GM19238 (cell line): ENCODE measurements around the gene IL23R.
"Not testable (repeated sequence)": the region's sequence is repeated elsewhere in the genome, so short reads cannot be mapped to it uniquely, and the experiment has no call there.

ENCODE experiments used
- DNase-seq: peaks from one replicate; pipeline ENCODE4 v3.0.0; 2011; ENCODE audit warnings: low spot score; ENCODE audit not compliant: insufficient read length

The IL23R gene

DNA sequence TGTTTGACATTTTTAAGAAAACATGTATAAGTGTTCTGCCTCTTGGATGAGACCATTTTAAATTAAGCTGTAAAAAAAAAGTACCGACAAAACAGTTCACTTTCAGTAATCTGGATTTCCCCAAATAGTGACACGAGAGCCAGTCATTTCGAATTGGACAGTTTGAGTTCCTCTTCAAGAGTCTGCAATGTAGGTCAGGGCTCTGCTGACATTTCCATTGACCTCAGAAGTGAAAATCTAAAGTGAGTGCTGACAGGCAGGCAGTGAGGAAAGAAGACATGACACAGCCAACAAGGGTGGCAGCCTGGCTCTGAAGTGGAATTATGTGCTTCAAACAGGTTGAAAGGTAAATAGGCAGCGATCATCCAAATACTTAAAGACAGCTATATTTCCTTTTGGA, at the start of gene IL23R:
Gene IL23R (plus strand): TSS at position 259 of the 400 bp plus-strand sequence. CDS start 1,667 bp downstream, outside the sequence.
- DNase-seq, result peak; percentile 13

- no peak for DNase-seq
These were observed 48.1 kb upstream of the IL23R start for GRCh38 chr1:67118191-67118590.

- no peak for DNase-seq
These were observed 47.6 kb upstream of the IL23R start for GRCh38 chr1:67118646-67119045.

GRCh38 chr1:67120855-67121619, 45.2 kb upstream of the IL23R start:
- no peak for DNase-seq

DNA sequence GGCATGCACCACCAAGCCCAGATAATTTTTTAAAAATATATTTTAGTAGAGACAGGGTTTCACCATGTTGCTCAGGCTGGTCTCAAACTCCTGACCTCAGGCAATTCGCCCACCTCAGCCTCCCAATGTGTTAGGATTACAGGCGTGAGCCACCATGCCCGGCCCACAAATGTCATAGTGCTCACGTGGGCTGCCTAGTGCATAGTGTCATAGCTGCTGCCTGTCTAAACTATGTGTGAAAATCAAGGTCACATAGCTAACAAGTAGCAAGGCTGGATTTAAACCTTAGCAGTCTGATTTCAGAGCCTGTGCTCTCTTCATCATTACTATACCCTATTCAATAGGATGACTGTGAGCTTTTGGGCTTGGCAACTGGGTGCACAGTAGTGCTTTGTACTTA, 41.8 kb upstream of the IL23R start:
- no peak for DNase-seq

- DNase-seq, result no peak
These were observed 40.0 kb upstream of the IL23R start for GRCh38 chr1:67126111-67126746.

- no peak for DNase-seq
These were observed 39.3 kb upstream of the IL23R start for GRCh38 chr1:67126974-67127373.

DNA sequence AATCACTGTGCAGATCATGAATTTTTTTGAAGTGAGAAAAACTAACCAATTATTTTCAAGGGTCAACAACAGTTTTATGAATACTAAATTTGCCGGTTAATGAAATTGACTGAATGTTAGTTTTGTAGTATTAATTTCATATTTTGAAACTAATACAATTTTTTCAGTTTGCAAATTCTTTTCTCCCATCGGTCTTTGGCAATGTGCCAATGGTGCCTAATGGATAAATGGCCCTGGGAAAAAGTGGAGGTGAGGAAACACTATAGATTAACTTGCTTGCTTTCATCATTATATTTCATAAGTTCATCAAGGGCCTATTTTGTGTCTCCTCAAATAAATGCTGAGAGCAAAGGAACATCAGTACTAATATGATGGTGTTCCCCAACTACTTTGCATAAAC, 35.6 kb upstream of the IL23R start:
- no peak for DNase-seq

GRCh38 chr1:67133177-67133576, 33.1 kb upstream of the IL23R start:
- DNase-seq, result no peak

GRCh38 chr1:67134695-67135094, 31.6 kb upstream of the IL23R start, which contains the start of gene C1orf141:
Gene C1orf141 (minus strand): TSS chr1:67134970. CDS start chr1:67127240, 7,730 bp downstream.
- DNase-seq, result no peak

- DNase-seq, result no peak
These were observed 30.9 kb upstream of the IL23R start for GRCh38 chr1:67135354-67135753.

- no peak for DNase-seq
These were observed 28.9 kb upstream of the IL23R start for GRCh38 chr1:67137307-67137753.

GRCh38 chr1:67138813-67139499, 27.3 kb upstream of the IL23R start:
- DNase-seq, result no peak

DNA sequence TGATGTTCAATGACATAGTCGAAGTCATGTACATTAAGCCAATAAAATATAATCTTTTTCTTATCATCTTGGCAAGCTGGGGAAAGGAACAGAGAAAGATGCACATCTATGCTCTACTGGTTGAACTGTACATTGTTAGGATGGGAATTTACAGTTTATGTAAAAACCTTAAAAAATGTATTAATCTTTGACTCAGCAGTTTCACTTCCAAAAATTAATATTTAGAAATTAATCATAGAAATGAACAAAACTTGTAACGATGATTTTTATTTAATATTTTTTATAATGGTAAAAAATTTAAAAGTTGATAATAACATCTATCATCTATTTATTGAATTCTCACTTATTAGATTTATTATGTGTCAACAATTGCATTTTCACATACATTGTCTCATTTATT, 25.8 kb upstream of the IL23R start:
- no peak for DNase-seq

DNA sequence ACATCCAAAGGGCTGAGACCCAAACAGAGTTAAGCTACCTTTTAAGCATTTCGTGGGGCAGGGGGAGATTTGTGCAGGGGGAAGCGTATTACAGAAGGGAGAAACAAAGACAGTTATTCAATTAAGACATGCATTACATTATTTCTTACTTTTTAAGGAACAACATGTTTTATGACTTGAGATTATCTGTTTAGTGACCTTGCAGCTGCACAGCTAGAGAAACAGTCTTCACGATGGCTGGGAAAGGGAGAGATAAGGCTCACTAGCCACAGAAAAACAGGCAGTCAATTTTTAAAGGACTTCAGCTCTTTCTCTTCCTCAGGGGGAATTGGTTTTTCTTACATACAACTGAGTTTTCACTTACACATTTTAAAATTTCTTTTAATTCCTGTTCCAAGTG, 24.4 kb upstream of the IL23R start:
- not testable (repeated sequence) for DNase-seq

GRCh38 chr1:67142931-67143330, 23.3 kb upstream of the IL23R start:
- no peak for DNase-seq

- DNase-seq, result no peak
These were observed 22.3 kb upstream of the IL23R start for GRCh38 chr1:67143966-67144365.

DNA sequence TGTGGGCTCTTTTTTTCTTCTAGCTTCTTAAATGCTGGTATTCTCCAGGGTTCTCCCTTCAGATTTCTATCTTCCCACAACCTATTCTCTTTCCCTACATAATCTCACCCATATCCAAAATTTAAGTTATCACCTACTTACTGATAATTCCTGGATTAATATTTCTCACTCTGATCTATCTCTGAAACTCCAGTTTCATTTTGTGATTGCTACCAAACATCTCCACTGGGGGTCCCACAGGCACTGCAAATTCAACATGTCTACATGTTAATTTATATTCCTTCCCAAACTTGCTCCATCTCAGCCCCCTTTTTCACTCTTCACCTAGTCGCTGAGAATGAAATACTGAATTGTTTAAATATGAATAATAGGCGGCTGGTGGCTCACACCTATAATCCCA, 21.6 kb upstream of the IL23R start:
- no peak for DNase-seq

DNA sequence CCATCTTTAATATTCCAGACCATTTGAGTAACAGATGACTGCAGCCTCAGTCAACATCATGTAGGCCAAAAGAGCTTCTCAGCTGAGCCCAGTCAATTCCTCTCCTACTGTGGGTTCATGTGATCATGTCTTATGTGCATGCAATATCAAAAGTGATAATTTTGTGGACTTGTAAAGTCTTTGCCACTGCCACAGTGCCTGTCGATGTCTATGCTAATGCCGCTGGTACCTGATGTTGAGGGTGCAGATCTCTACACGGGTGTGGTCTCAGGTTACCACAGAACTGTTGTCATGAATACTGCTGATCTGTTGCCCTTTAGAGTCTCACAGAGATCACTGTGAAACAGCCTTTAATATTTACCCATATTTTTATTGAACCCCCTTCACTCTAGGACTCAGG, 20.2 kb upstream of the IL23R start:
- no peak for DNase-seq

DNA sequence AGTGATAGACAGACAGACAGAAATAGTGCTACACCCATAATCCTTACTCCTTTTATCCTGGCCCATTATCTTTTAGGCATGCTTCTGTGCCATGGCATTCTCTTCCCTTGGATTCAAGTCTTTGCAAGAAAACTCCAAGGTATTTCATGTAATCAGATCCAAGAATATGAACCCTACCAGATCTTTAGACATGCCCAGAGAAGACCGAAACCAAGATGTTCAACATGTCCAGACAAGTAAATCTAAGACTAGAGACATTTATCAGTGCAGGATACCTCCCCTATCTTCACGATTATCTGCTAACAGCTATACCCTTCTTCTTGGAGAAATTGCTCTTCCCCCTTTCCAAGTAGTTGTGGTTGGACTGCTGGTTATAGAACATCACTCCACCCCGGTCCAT, 19.7 kb upstream of the IL23R start:
- DNase-seq, result no peak

DNA sequence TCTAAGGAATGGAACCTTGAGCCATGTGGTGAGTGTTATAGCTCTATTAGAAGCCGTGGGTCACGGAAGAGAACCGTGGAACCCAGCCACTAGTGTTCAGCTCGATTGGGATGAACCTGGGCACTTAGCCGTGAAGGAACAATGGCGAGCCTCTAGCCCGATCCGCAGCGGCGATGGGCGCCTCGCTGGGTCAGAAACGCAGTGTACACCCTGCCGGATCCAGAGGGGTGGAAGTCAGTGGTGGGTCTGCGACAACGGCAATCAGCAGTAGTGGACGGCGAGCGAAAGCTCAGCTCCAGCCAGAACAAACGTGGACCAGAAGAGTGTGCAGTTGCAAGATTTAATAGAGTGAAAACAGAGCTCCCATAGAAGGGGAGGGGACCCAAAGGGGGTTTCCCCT, 18.3 kb upstream of the IL23R start:
- not testable (repeated sequence) for DNase-seq

- no peak for DNase-seq
These were observed 17.6 kb upstream of the IL23R start for GRCh38 chr1:67148516-67149178.
